MM.1S (cell line): Measurements from ENCODE around the gene PIP5K1C.

Source experiments
- DNase-seq: peaks from one replicate; pipeline ENCODE4 v3.0.0-alpha.2; 2015
- H2AFZ ChIP-seq: fragments of 300-600 bp; sonication (generic); 2 replicates; pipeline ENCODE4 v1.6.0; 2016; ENCODE audit warnings: antibody characterized with exemption, low read length
- H3F3A ChIP-seq: fragments of 300-600 bp; sonication (generic); 2 replicates; pipeline ENCODE4 v1.6.1; 2016; ENCODE audit warnings: mild to moderate bottlenecking, antibody characterized with exemption, low read length, moderate library complexity, mixed read lengths; ENCODE audit not compliant: insufficient read depth
- H3K27ac ChIP-seq: fragments of 300-600 bp; sonication (generic); 2 replicates; pipeline ENCODE4 v1.5.1; 2016; ENCODE audit warnings: mild to moderate bottlenecking, low read length
- H3K27me3 ChIP-seq: fragments of 300-600 bp; sonication (generic); replicated peaks from 2 replicates; pipeline ENCODE4 v1.6.0; 2016; ENCODE audit warnings: low read length; ENCODE audit not compliant: insufficient read depth
- H3K36me3 ChIP-seq: fragments of 300-600 bp; sonication (generic); replicated peaks from 2 replicates; pipeline ENCODE4 v1.6.1; 2016; ENCODE audit warnings: mild to moderate bottlenecking, low read length, mixed read lengths; ENCODE audit not compliant: insufficient read depth
- H3K4me1 ChIP-seq: fragments of 300-600 bp; sonication (generic); 2 replicates; pipeline ENCODE4 v1.6.1; 2016; ENCODE audit warnings: low read length, mixed read lengths
- H3K4me2 ChIP-seq: fragments of 300-600 bp; sonication (generic); 2 replicates; pipeline ENCODE4 v1.6.0; 2016; ENCODE audit warnings: low read depth, low read length
- H3K4me3 ChIP-seq: fragments of 300-600 bp; sonication (generic); 2 replicates; pipeline ENCODE4 v1.5.1; 2016; ENCODE audit warnings: low read length, mixed read lengths
- H3K79me2 ChIP-seq: fragments of 300-600 bp; sonication (generic); 2 replicates; pipeline ENCODE4 v1.6.1; 2016; ENCODE audit warnings: mixed run types, low read length, mixed read lengths
- H3K9ac ChIP-seq: fragments of 300-600 bp; sonication (generic); 2 replicates; pipeline ENCODE4 v1.6.1; 2016; ENCODE audit warnings: low read length, mixed read lengths
- H3K9me2 ChIP-seq: fragments of 300-600 bp; sonication (generic); replicated peaks from 2 replicates; pipeline ENCODE4 v1.6.1; 2016; ENCODE audit warnings: mild to moderate bottlenecking, low read length, mixed read lengths; ENCODE audit not compliant: insufficient read depth
- H3K9me3 ChIP-seq: fragments of 300-600 bp; sonication (generic); replicated peaks from 2 replicates; pipeline ENCODE4 v1.6.1; 2016; ENCODE audit warnings: mild to moderate bottlenecking, low read length, mixed read lengths; ENCODE audit not compliant: insufficient read depth
- H4K20me1 ChIP-seq: fragments of 300-600 bp; sonication (generic); 2 replicates; pipeline ENCODE4 v1.6.1; 2016; ENCODE audit warnings: mild to moderate bottlenecking, low read length, moderate library complexity, mixed read lengths; ENCODE audit not compliant: insufficient read depth
- CTCF ChIP-seq: fragments of 300-600 bp; sonication (generic); IDR thresholded peaks from 2 replicates; pipeline ENCODE4 v1.5.1; 2016; ENCODE audit warnings: antibody characterized with exemption, low read length, mixed read lengths
- EZH2 ChIP-seq: fragments of 300-600 bp; sonication (generic); optimal IDR thresholded peaks from 2 replicates; pipeline ENCODE3; 2017; ENCODE audit warnings: low read depth, mild to moderate bottlenecking, antibody characterized with exemption, low read length, mixed read lengths
- EZH2phosphoT487 ChIP-seq: fragments of 300-600 bp; sonication (generic); IDR thresholded peaks from 2 replicates; pipeline ENCODE4 v1.6.1; 2018; ENCODE audit warnings: antibody characterized with exemption, low read length

PIP5K1C gene

DNA sequence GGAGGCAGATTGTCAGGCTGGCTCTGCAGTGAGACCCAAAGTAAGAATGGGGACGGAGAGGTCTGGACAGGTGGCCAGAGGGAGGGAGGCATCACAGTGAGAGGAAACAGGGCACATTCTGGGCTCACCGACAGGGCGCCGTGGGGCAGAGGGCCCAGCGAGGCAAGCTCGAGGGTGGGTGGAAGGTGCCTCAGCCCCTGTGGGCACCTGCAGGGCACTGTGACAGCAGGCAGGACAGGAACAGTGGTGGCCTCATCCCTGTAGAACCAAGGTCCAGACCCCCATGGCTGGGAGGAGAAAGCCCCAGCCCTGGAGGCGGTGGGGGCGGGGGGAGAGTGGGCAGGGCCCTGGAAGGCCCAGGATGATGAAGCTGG lies 27.7 kb downstream of the PIP5K1C start:
- H3K9me2 ChIP-seq: no peaks in the 10 kb centered on the region
- no peak overlapping the region for H3K27ac ChIP-seq
- no peaks in the 10 kb centered on the region for H3K36me3 ChIP-seq
- no peaks in the 10 kb centered on the region for H4K20me1 ChIP-seq
- no peak overlapping the region for H3K4me3 ChIP-seq
- no peaks in the 10 kb centered on the region for H3K9me3 ChIP-seq
- H2AFZ ChIP-seq: no peak overlapping the region
- no peaks in the 10 kb centered on the region for H3F3A ChIP-seq
- peaks cover 29% of the 10 kb centered on the region for H3K79me2 ChIP-seq
- no peak overlapping the region for H3K9ac ChIP-seq
- TF ChIP-seq EZH2: no peak
- TF ChIP-seq EZH2phosphoT487: no peak
- TF ChIP-seq CTCF: no peak
- H3K27me3 ChIP-seq: no peaks in the 10 kb centered on the region
- H3K4me1 ChIP-seq: no peaks in the 10 kb centered on the region
- H3K4me2 ChIP-seq: no peak overlapping the region
- DNase-seq: no peak

GRCh38 chr19:3671680-3672574 lies 28.3 kb downstream of the PIP5K1C start:
- DNase-seq: no peak
- H3K4me1 ChIP-seq: no peaks in the 10 kb centered on the region
- no peaks in the 10 kb centered on the region for H4K20me1 ChIP-seq
- H3K27me3 ChIP-seq: no peaks in the 10 kb centered on the region
- H3K9ac ChIP-seq: no peak overlapping the region
- H2AFZ ChIP-seq: no peak overlapping the region
- TF ChIP-seq CTCF (no peak), EZH2phosphoT487 (no peak), EZH2 (no peak)
- no peaks in the 10 kb centered on the region for H3K9me3 ChIP-seq
- H3K27ac ChIP-seq: no peak overlapping the region
- H3K9me2 ChIP-seq: no peaks in the 10 kb centered on the region
- no peaks in the 10 kb centered on the region for H3K36me3 ChIP-seq
- no peak overlapping the region for H3K4me3 ChIP-seq
- no peak overlapping the region for H3K4me2 ChIP-seq
- peaks cover 29% of the 10 kb centered on the region for H3K79me2 ChIP-seq
- H3F3A ChIP-seq: no peaks in the 10 kb centered on the region

DNA sequence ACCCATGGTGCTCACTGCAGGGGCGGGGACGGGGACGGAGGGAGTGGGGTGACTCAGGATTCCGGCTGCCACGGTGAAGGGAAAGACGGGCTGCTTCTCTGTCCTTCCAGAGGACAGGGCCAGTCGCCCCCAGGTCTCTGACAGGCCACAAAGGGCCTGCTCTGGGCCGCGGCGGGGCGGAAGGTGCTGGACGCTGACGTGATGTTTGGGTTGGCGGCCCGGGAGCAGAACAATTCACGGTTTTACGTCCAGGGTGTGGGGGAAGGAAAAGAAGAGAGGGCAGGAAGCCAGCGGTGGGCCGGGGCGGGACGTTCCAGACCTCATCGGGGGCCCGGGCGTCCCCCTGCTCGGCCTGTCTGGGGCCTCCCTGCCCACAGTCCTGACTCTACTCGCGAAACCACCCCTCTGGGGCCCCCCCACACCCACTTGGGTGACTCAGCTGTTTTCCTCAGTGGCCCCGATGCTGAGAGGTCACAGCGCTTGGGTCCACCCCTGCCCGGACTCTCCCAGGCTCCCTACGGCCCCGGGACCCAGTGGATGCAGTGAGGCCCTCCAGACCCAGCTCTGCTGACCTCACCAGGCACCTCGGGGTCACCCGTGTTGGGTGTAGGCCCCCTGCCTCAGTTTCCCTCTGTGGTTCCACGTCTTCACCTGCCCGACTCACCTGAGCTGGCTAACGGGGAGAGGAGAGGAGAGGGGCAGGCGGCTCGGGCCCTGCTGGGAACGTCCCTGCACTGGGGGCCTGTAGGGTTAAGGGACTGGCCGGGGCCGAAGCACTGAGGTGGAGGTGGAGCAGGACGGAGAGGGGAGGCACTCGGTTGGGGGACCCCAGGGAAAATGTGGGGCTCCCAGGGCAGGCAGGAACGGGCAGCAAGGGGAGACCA lies 29.2 kb downstream of the PIP5K1C start:
- H3K9me3 ChIP-seq: no peaks in the 10 kb centered on the region
- peaks cover 24% of the 10 kb centered on the region for H3K79me2 ChIP-seq
- no peaks in the 10 kb centered on the region for H3K36me3 ChIP-seq
- no peaks in the 10 kb centered on the region for H3K9me2 ChIP-seq
- H3K4me2 ChIP-seq: no peak overlapping the region
- no peak for DNase-seq
- H3K4me1 ChIP-seq: no peaks in the 10 kb centered on the region
- H3F3A ChIP-seq: no peaks in the 10 kb centered on the region
- H2AFZ ChIP-seq: no peak overlapping the region
- no peak overlapping the region for H3K27ac ChIP-seq
- TF ChIP-seq EZH2 (no peak), CTCF (no peak), EZH2phosphoT487 (no peak)
- H3K27me3 ChIP-seq: no peaks in the 10 kb centered on the region
- H3K4me3 ChIP-seq: no peak overlapping the region
- H4K20me1 ChIP-seq: no peaks in the 10 kb centered on the region; the same call in 1 of the 2 replicates
- H3K9ac ChIP-seq: no peak overlapping the region
